ENCODE measurements around the gene CRYZL1.

DNA sequence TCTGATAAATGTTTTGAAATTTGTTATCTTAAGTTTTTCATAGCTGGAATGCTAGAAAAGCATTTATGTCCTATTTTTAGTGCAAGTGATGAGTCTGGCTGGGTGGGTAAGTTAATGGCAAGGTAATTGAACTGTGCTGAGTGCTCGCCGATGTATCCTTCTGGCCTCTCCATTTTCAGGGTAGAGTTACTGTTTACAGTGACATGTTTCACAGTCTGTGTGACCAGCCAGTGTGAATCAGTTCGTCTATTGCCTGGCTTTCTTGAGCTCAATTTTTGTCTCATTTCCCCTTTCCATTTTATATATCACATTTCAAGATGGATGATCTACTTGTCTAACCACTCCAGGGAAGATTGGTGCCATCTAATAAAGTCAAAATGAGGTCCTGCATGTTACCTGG is 44.8 kb upstream of the CRYZL1 start:
- no peak for TF ChIP-seq POLR2AphosphoS5 (IDR thresholded peaks at IDR 0.05)
- no peak for TF ChIP-seq CTCF (IDR thresholded peaks at IDR 0.05 in 8 of 11, conservative IDR thresholded peaks at IDR 0.05 in 3 of 11)
- TF ChIP-seq POLR2A (IDR thresholded peaks at IDR 0.05): no peak

All from spleen (tissue), 7 donors.